Epithelial cell of proximal tubule (primary cell): ENCODE results near the gene BOD1L1. TPM values are rescaled to one million over a fixed set of nuclear protein-coding genes. Genes with fewer than 3 reads are reported as not detected.

Source experiments
- DNase-seq: peaks from one replicate; pipeline ENCODE4 v3.0.0-alpha.2; 2011; ENCODE audit warnings: low read depth
- H3K4me3 ChIP-seq: 2 replicates; pipeline ENCODE4 v1.5.1; 2011; ENCODE audit warnings: low read depth, mild to moderate bottlenecking, low read length
- CTCF ChIP-seq: conservative IDR thresholded peaks from 2 replicates; pipeline ENCODE4 v1.5.1; 2012; ENCODE audit warnings: low read depth, mild to moderate bottlenecking, low read length
- total RNA-seq: library from RNA; depleted of rRNA; stranded (reverse); fragments of >200 nt; gene quantifications from 2 replicates; pipeline ENCODE4 v1.2.3, GENCODE V29; 2015

BOD1L1 gene
- total RNA-seq, 1 donor from 2014 or later: 20.6 TPM

- no peak overlapping the region for H3K4me3 ChIP-seq
- DNase-seq: no peak
- no peak for TF ChIP-seq CTCF
These were observed 102.9 kb downstream of the BOD1L1 start for GRCh38 chr4:13524504-13525243.

- TF ChIP-seq CTCF: no peak
- no peak overlapping the region for H3K4me3 ChIP-seq
- no peak for DNase-seq
These were observed 103.7 kb downstream of the BOD1L1 start for GRCh38 chr4:13523591-13524503.

DNA sequence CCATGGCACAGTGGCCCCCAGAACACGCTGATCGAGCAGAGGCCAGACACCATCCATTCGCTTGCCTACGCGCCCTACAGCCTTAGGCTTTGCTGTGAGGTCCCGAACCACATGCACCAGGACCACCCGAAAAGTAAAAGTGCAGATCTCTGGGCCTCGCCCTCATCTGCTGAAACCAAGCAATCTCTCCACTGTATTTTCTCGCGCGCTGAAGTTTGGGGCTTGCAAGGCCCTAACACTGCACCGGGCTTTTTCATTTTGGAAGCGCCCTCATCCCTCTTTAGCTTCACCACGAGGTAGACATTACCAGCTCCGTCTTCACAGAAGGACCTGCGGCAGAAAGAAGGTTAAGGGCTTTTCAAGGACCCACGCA lies 104.4 kb downstream of the BOD1L1 start:
- no peak for DNase-seq
- H3K4me3 ChIP-seq: no peak overlapping the region
- TF ChIP-seq CTCF: no peak

- TF ChIP-seq CTCF: no peak
- no peak overlapping the region for H3K4me3 ChIP-seq
- no peak for DNase-seq
These were observed 105.0 kb downstream of the BOD1L1 start for GRCh38 chr4:13522282-13523104.

- no peak for DNase-seq
- H3K4me3 ChIP-seq: no peak overlapping the region
- TF ChIP-seq CTCF: no peak
These were observed 106.5 kb downstream of the BOD1L1 start for GRCh38 chr4:13521047-13521446.

Other genes with a start within 250 kb of the BOD1L1 start
- gene RAB28, start 143.4 kb downstream of the BOD1L1 start, total RNA-seq: 16.0 and 16.7 TPM in 2 replicates
- not detected in 2 replicates for gene NKX3-2, start 83.2 kb downstream of the BOD1L1 start, total RNA-seq